GM12872 (cell line): ENCODE results near the gene NANP.

Experiments used
- CTCF ChIP-seq: IDR thresholded peaks from 3 replicates; pipeline ENCODE4 v1.5.1; 2011; ENCODE audit warnings: low read depth, mild to moderate bottlenecking, low read length, moderate library complexity; ENCODE audit not compliant: insufficient read depth

Gene NANP

DNA sequence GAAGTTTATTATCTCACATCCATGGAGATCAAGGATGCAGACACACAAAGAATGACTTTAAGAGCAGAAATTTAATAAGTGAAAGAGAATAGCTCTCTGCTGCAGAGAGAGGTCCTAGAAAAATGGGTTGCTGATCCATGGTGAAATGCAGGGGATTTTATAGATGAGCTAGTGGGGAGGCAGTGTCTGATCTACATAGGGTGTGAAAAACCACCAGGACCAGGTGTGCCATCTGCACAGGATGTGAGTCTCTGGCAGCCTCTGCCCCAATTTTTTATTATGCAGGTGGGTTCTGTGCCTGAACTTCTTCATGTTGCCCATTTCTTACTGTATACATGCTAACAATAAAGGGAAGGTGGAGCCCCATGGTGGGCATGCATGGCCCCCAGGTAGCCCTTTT is 19.9 kb upstream of the NANP start:
- TF ChIP-seq CTCF: no peak

DNA sequence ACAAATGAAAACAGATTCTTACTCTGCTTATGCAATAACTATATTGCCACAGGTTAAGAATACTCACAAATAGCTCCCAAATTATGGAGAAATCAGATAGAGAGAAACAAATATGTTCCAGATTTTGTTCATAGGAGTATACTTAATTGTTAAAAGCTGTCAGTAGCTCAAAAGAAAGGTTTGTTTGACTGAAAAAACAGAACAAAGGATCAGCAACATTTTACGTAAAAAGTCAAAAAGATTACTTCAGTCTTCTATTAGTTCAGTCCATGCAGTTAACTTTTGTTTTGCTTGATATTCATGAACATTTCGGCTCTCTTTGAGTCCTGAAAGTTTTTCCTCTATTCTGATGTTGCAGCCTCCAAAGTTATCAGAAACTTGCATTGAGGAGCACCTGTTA is 13.4 kb upstream of the NANP start:
- TF ChIP-seq CTCF: no peak

GRCh38 chr20:25632940-25633790 is 9.4 kb upstream of the NANP start:
- no peak for TF ChIP-seq CTCF

DNA sequence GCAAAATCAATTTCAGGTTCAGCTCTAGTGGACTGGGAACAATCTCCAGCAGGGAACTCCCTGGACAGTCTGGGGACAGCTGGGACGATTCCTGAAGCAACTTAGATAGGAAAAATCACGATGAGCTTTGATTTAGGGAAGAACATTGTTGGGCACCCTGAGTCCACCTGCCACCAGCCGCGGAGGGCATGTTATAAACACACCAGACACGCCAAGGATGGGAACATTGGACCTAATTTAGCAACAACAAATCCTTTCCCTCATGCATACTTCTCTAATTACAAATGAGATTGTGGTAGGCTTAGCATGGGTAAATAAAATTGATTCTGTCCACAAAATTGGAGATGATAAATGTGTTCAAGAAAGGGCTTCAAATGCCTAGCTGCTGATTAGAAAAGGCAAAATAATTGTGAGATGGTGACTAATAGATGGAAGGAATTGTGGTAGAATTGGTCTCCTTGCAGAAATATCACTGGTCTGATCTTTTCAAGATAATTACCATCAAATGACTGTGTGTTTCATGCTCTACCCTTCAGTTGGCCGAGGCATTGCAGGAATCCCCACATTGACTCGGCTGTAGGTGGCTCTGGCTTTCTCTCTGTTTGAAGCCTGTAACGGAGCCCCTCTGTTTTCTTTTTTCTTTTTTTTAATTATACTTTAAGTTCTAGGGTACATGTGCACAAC is 6.1 kb upstream of the NANP start:
- TF ChIP-seq CTCF: no peak

DNA sequence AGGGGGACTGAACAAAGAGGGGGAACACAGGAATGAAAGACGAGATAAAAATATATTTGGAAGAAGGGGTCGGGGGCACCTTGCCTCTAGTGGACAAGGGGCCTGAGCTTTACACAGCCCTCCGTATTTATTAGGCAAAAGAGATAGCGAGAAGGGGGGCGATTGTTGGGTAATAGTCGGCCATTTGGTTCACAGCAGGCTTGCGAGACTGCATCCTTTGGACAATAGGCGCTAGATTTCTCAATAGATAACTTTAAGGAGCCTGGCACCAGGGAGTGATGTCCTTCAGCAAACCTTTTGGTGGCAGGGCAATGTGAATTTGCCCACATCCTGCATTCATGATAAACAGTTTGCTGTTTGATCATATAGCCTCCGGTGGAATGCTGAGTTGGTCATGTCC is 3.0 kb upstream of the NANP start:
- TF ChIP-seq CTCF: no peak

- no peak for TF ChIP-seq CTCF
These were observed 706 bp upstream of the NANP start for GRCh38 chr20:25624500-25624939.

GRCh38 chr20:25623225-25623735 is 534 bp downstream of the NANP start:
- TF ChIP-seq CTCF: no peak
